H1 (cell line): ENCODE data around the gene COL27A1.

ENCODE experiments used
- EZH2 ChIP-seq: fragments of 200-600 bp; sonication (generic); IDR thresholded peaks from 2 replicates; pipeline ENCODE4 v1.7.1; 2012; ENCODE audit warnings: low read depth, mild to moderate bottlenecking, moderate library complexity, low read length, inconsistent platforms; ENCODE audit not compliant: severe bottlenecking
- GABPA ChIP-seq: IDR thresholded peaks from 2 replicates; pipeline ENCODE4 v1.6.1; 2011; ENCODE audit warnings: mild to moderate bottlenecking, low read length, moderate library complexity, borderline replicate concordance; ENCODE audit not compliant: insufficient read depth
- GTF2F1 ChIP-seq: IDR thresholded peaks from 2 replicates; pipeline ENCODE4 v1.6.1; 2012; ENCODE audit warnings: low read depth, low read length, improper control_type of control experiment, borderline replicate concordance
- HDAC2 ChIP-seq, 2 experiments: fragments of 300-600 bp in 1 of 2; sonication (generic) in 1 of 2; IDR thresholded peaks; 2 replicates each; pipeline ENCODE4 v1.6.1; 2011 to 2012; ENCODE audit warnings: low read depth in 2 of 2, low read length in 2 of 2, mild to moderate bottlenecking in 2 of 2, moderate library complexity in 2 of 2, borderline replicate concordance in 1 of 2, inconsistent platforms in 1 of 2
- HDAC6 ChIP-seq: IDR thresholded peaks from one replicate; pipeline ENCODE4 v1.7.1; 2012; ENCODE audit warnings: low read depth, mild to moderate bottlenecking, inconsistent platforms, low read length, moderate library complexity
- PHF8 ChIP-seq: fragments of 200-600 bp; sonication (generic); conservative IDR thresholded peaks from 2 replicates; pipeline ENCODE4 v1.7.1; 2012; ENCODE audit warnings: low read depth, mild to moderate bottlenecking, inconsistent platforms, low read length, moderate library complexity
- POLR2A ChIP-seq, 2 experiments: IDR thresholded peaks; 1 replicate in 1 of 2; 2 replicates in 1 of 2; pipeline ENCODE4 v1.6.1; 2011; ENCODE audit warnings: low read depth in 2 of 2, low read length in 2 of 2, mild to moderate bottlenecking in 2 of 2; ENCODE audit errors: control extremely low read depth in 1 of 2
- RNF2 ChIP-seq: fragments of 200-900, 300-1000 bp; sonication (generic); IDR thresholded peaks from 2 replicates; pipeline ENCODE4 v1.7.1; 2016; ENCODE audit warnings: borderline replicate concordance, low read depth, mild to moderate bottlenecking, antibody characterized with exemption, low read length; ENCODE audit not compliant: poor library complexity, severe bottlenecking; ENCODE audit errors: missing control alignments
- TAF1 ChIP-seq: IDR thresholded peaks from 2 replicates; pipeline ENCODE4 v1.6.1; 2011; ENCODE audit warnings: mild to moderate bottlenecking, low read depth, low read length
- TF ChIP-seq, protein P1 (sequence below), 3 experiments: IDR thresholded peaks; 1 replicate in 2 of 3; 2 replicates in 1 of 3; pipeline versions ENCODE4 v1.5.1 to v1.6.1; 2011; ENCODE audit warnings: low read length in 3 of 3, mild to moderate bottlenecking in 3 of 3, inconsistent platforms in 2 of 3, low read depth in 1 of 3, moderate library complexity in 1 of 3; ENCODE audit not compliant: insufficient read depth in 1 of 3; ENCODE audit errors: control extremely low read depth in 1 of 3
- TF ChIP-seq, protein P2 (sequence below): IDR thresholded peaks from 2 replicates; pipeline ENCODE4 v1.6.1; 2012; ENCODE audit warnings: low read length, inconsistent platforms
- TF ChIP-seq, protein P3 (sequence below): fragments of 300-600 bp; sonication (generic); IDR thresholded peaks from 2 replicates; pipeline ENCODE4 v1.7.1; 2012; ENCODE audit warnings: low read length, moderate library complexity, mild to moderate bottlenecking, inconsistent platforms; ENCODE audit not compliant: insufficient replicate concordance

DNA sequence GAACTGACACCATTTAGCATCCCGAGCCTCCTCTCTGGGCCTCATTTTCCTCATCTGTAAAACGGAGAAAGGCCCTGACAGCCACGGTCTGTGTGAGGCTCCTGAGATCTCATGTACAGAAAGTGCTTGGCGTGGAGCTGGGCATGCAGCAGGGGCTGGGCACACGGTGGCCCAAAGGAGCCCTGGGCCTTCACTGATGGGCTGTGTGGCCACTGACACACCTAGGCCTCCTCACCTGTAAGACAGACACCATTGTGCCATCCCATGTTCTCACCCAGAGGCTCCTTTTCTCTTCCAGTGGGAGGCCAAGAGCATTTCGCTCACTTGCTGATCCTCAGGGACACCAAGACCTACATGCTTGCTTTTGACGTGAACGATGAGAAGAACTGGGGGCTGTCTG, 169.2 kb downstream of the COL27A1 start:
- TF ChIP-seq GABPA (no peak), POLR2A (IDR thresholded peaks at IDR 0.05; ENCODE audit: control extremely low read depth in 1 of 2, low read depth in 2 of 2, low read length in 2 of 2) (no peak), PHF8 (no peak), EZH2 (no peak), RNF2 (no peak), TAF1 (no peak), GTF2F1 (no peak), HDAC6 (no peak), HDAC2 (IDR thresholded peaks at IDR 0.05; ENCODE audit: borderline replicate concordance in 1 of 2, low read depth in 2 of 2, low read length in 2 of 2) (no peak)
- TF ChIP-seq, protein P1, sequence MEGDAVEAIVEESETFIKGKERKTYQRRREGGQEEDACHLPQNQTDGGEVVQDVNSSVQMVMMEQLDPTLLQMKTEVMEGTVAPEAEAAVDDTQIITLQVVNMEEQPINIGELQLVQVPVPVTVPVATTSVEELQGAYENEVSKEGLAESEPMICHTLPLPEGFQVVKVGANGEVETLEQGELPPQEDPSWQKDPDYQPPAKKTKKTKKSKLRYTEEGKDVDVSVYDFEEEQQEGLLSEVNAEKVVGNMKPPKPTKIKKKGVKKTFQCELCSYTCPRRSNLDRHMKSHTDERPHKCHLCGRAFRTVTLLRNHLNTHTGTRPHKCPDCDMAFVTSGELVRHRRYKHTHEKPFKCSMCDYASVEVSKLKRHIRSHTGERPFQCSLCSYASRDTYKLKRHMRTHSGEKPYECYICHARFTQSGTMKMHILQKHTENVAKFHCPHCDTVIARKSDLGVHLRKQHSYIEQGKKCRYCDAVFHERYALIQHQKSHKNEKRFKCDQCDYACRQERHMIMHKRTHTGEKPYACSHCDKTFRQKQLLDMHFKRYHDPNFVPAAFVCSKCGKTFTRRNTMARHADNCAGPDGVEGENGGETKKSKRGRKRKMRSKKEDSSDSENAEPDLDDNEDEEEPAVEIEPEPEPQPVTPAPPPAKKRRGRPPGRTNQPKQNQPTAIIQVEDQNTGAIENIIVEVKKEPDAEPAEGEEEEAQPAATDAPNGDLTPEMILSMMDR (IDR thresholded peaks at IDR 0.05; ENCODE audit: control extremely low read depth in 1 of 3, insufficient read depth in 1 of 3, low read depth in 1 of 3, low read length in 3 of 3), result no peak
- TF ChIP-seq, protein P2, sequence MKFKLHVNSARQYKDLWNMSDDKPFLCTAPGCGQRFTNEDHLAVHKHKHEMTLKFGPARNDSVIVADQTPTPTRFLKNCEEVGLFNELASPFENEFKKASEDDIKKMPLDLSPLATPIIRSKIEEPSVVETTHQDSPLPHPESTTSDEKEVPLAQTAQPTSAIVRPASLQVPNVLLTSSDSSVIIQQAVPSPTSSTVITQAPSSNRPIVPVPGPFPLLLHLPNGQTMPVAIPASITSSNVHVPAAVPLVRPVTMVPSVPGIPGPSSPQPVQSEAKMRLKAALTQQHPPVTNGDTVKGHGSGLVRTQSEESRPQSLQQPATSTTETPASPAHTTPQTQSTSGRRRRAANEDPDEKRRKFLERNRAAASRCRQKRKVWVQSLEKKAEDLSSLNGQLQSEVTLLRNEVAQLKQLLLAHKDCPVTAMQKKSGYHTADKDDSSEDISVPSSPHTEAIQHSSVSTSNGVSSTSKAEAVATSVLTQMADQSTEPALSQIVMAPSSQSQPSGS, result no peak
- TF ChIP-seq, protein P3, sequence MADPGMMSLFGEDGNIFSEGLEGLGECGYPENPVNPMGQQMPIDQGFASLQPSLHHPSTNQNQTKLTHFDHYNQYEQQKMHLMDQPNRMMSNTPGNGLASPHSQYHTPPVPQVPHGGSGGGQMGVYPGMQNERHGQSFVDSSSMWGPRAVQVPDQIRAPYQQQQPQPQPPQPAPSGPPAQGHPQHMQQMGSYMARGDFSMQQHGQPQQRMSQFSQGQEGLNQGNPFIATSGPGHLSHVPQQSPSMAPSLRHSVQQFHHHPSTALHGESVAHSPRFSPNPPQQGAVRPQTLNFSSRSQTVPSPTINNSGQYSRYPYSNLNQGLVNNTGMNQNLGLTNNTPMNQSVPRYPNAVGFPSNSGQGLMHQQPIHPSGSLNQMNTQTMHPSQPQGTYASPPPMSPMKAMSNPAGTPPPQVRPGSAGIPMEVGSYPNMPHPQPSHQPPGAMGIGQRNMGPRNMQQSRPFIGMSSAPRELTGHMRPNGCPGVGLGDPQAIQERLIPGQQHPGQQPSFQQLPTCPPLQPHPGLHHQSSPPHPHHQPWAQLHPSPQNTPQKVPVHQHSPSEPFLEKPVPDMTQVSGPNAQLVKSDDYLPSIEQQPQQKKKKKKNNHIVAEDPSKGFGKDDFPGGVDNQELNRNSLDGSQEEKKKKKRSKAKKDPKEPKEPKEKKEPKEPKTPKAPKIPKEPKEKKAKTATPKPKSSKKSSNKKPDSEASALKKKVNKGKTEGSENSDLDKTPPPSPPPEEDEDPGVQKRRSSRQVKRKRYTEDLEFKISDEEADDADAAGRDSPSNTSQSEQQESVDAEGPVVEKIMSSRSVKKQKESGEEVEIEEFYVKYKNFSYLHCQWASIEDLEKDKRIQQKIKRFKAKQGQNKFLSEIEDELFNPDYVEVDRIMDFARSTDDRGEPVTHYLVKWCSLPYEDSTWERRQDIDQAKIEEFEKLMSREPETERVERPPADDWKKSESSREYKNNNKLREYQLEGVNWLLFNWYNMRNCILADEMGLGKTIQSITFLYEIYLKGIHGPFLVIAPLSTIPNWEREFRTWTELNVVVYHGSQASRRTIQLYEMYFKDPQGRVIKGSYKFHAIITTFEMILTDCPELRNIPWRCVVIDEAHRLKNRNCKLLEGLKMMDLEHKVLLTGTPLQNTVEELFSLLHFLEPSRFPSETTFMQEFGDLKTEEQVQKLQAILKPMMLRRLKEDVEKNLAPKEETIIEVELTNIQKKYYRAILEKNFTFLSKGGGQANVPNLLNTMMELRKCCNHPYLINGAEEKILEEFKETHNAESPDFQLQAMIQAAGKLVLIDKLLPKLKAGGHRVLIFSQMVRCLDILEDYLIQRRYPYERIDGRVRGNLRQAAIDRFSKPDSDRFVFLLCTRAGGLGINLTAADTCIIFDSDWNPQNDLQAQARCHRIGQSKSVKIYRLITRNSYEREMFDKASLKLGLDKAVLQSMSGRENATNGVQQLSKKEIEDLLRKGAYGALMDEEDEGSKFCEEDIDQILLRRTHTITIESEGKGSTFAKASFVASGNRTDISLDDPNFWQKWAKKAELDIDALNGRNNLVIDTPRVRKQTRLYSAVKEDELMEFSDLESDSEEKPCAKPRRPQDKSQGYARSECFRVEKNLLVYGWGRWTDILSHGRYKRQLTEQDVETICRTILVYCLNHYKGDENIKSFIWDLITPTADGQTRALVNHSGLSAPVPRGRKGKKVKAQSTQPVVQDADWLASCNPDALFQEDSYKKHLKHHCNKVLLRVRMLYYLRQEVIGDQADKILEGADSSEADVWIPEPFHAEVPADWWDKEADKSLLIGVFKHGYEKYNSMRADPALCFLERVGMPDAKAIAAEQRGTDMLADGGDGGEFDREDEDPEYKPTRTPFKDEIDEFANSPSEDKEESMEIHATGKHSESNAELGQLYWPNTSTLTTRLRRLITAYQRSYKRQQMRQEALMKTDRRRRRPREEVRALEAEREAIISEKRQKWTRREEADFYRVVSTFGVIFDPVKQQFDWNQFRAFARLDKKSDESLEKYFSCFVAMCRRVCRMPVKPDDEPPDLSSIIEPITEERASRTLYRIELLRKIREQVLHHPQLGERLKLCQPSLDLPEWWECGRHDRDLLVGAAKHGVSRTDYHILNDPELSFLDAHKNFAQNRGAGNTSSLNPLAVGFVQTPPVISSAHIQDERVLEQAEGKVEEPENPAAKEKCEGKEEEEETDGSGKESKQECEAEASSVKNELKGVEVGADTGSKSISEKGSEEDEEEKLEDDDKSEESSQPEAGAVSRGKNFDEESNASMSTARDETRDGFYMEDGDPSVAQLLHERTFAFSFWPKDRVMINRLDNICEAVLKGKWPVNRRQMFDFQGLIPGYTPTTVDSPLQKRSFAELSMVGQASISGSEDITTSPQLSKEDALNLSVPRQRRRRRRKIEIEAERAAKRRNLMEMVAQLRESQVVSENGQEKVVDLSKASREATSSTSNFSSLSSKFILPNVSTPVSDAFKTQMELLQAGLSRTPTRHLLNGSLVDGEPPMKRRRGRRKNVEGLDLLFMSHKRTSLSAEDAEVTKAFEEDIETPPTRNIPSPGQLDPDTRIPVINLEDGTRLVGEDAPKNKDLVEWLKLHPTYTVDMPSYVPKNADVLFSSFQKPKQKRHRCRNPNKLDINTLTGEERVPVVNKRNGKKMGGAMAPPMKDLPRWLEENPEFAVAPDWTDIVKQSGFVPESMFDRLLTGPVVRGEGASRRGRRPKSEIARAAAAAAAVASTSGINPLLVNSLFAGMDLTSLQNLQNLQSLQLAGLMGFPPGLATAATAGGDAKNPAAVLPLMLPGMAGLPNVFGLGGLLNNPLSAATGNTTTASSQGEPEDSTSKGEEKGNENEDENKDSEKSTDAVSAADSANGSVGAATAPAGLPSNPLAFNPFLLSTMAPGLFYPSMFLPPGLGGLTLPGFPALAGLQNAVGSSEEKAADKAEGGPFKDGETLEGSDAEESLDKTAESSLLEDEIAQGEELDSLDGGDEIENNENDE, result no peak
